Common myeloid progenitor, CD34-positive (primary cell): Measurements from ENCODE around the gene GNGT1.
A peak's percentile ranks its signal among the peaks of the same experiment; 100 is the strongest.

Experiments used
- CTCF ChIA-PET: fragments of 350-600 bp; sonication (Branson Sonifier 250); formaldehyde crosslinking; loops from one replicate; lab custom pipeline; 2021; ENCODE audit warnings: antibody characterized with exemption; lab: Charles Lee
- POLR2A ChIA-PET: fragments of 350-600 bp; sonication (Branson Sonifier 250); formaldehyde crosslinking; loops from one replicate; lab custom pipeline; 2021; ENCODE audit warnings: antibody characterized with exemption; lab: Charles Lee
- DNase-seq, 3 donors: peaks; one replicate each; pipeline versions ENCODE4 v3.0.0 to v3.0.0-alpha.2; 2013
- H3K27ac ChIP-seq, 2 experiments: 1 replicate in 1 of 2; 2 replicates in 1 of 2; pipeline ENCODE4 v1.7.0; 2013; ENCODE audit warnings: inconsistent platforms in 2 of 2, low read length in 2 of 2, mild to moderate bottlenecking in 2 of 2, low read depth in 1 of 2, moderate library complexity in 1 of 2; ENCODE audit not compliant: severe bottlenecking in 2 of 2, insufficient read depth in 1 of 2, poor library complexity in 1 of 2
- H3K27me3 ChIP-seq, 5 experiments: replicated peaks in 2 of 5; 1 replicate in 3 of 5; 2 replicates in 2 of 5; pipeline versions ENCODE4 v1.6.1 to v1.7.0; 2013; ENCODE audit warnings: low read length in 4 of 5, mild to moderate bottlenecking in 2 of 5, moderate library complexity in 2 of 5, inconsistent platforms in 1 of 5; ENCODE audit not compliant: insufficient read depth in 5 of 5, control insufficient read depth in 4 of 5
- H3K36me3 ChIP-seq, 4 experiments: 1 replicate in 2 of 4; 2 replicates in 2 of 4; pipeline versions ENCODE4 v1.6.1 to v1.7.0; 2013; ENCODE audit warnings: low read length in 3 of 4, control low read depth in 1 of 4, mild to moderate bottlenecking in 1 of 4; ENCODE audit not compliant: control insufficient read depth in 4 of 4, insufficient read depth in 4 of 4
- H3K4me1 ChIP-seq, 4 experiments: 1 replicate in 3 of 4; 2 replicates in 1 of 4; pipeline versions ENCODE4 v1.6.1 to v1.7.1; 2013; ENCODE audit warnings: low read length in 3 of 4, mild to moderate bottlenecking in 3 of 4, control low read depth in 1 of 4, inconsistent platforms in 1 of 4, moderate library complexity in 1 of 4; ENCODE audit not compliant: control insufficient read depth in 4 of 4, insufficient read depth in 4 of 4; ENCODE audit errors: control extremely low read depth in 1 of 4
- H3K4me3 ChIP-seq, 7 experiments: 1 replicate in 4 of 7; 2 replicates in 3 of 7; pipeline versions ENCODE4 v1.5.1 to v1.7.0; 2013; ENCODE audit warnings: mild to moderate bottlenecking in 7 of 7, low read length in 6 of 7, moderate library complexity in 6 of 7, inconsistent platforms in 2 of 7, low read depth in 2 of 7, control low read depth in 1 of 7; ENCODE audit not compliant: insufficient read depth in 4 of 7, control insufficient read depth in 1 of 7; ENCODE audit errors: extremely low read depth in 1 of 7
- H3K9me3 ChIP-seq, 5 experiments: 1 replicate in 4 of 5; 2 replicates in 1 of 5; pipeline versions ENCODE4 v1.6.1 to v1.7.1; 2013; ENCODE audit warnings: low read length in 4 of 5, mild to moderate bottlenecking in 2 of 5, inconsistent platforms in 1 of 5, low read depth in 1 of 5, moderate library complexity in 1 of 5; ENCODE audit not compliant: control insufficient read depth in 4 of 5, insufficient read depth in 2 of 5; ENCODE audit errors: control extremely low read depth in 1 of 5
- WGBS: methylation state at CpG from one replicate; pipeline ENCODE4 v1.1.5; 2013; ENCODE audit not compliant: insufficient coverage; 5-methylcytosine and 5-hydroxymethylcytosine counted together

The GNGT1 gene

DNA sequence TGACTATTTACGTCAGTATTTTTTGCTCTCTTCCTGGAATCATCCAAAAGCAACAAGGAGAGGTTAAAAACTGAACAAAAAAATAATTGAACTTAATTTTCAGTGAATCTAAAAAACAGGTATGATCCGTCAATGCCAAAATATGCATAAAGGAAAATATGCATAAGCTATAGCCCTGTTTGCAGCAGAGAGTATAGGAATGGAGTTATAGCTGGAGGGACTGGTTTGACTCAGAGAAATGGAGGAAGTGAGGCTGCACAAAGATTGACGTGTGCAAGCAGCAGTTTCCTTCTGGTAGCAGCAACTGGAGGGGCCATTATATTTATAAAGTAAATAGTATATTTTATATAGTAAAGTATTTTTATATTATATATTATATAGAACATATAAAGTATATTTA, 52.3 kb downstream of the GNGT1 start:
- Histone ChIP-seq H3K27me3 (no peaks in the 10 kb centered on the region), H3K27ac (no peak overlapping the region), H3K4me3 (no peak overlapping the region), H3K36me3 (no peaks in the 10 kb centered on the region), H3K4me1 (peaks cover 1 to 17% (median 9%) of the 10 kb centered on the region in 4 experiments), H3K9me3 (no peaks in the 10 kb centered on the region)
- POLR2A ChIA-PET: interaction anchor here (0.7 kb wide), 1 partner anchor 1986 kb away, joined by 3 read pairs; no protein-coding TSS in a partner anchor
- CTCF ChIA-PET: interaction anchor here (2.0 kb wide), 1 partner anchor 56 kb away, joined by 4 read pairs; no protein-coding TSS in a partner anchor
- peak in 2 of 3 donors; percentile 21 to 46 for DNase-seq
- WGBS: 93% methylated on average over 2 of the region's 3 CpGs
